Vagina (tissue), 2 donors: ENCODE measurements around the gene MSL2.

Source experiments
- POLR2A ChIP-seq, 2 donors: fragments of 450-650 bp; IDR thresholded peaks; one replicate each; pipeline ENCODE4 v1.6.1; 2017; ENCODE audit warnings: antibody characterized with exemption in 2 of 2, mild to moderate bottlenecking in 2 of 2, moderate library complexity in 2 of 2
- POLR2AphosphoS5 ChIP-seq, 2 donors: sonication (generic); formaldehyde crosslinking; IDR thresholded peaks; one replicate each; pipeline ENCODE4 v1.9.0; 2017; ENCODE audit warnings: antibody characterized with exemption in 2 of 2, mild to moderate bottlenecking in 2 of 2, low read depth in 1 of 2; ENCODE audit not compliant: insufficient read depth in 1 of 2
- TF ChIP-seq, protein P1 (sequence below), 3 experiments: fragments of 450-650 bp in 2 of 3; fragments of 200-600 bp in 1 of 3; sonication (generic) in 1 of 3; IDR thresholded peaks; one replicate each; pipeline ENCODE4 v1.5.1; 2017 to 2019; ENCODE audit warnings: antibody characterized with exemption in 3 of 3, mild to moderate bottlenecking in 2 of 3, moderate library complexity in 2 of 3

GRCh38 chr3:136142592-136142991 is 53.5 kb downstream of the MSL2 start:
- TF ChIP-seq, protein P1, sequence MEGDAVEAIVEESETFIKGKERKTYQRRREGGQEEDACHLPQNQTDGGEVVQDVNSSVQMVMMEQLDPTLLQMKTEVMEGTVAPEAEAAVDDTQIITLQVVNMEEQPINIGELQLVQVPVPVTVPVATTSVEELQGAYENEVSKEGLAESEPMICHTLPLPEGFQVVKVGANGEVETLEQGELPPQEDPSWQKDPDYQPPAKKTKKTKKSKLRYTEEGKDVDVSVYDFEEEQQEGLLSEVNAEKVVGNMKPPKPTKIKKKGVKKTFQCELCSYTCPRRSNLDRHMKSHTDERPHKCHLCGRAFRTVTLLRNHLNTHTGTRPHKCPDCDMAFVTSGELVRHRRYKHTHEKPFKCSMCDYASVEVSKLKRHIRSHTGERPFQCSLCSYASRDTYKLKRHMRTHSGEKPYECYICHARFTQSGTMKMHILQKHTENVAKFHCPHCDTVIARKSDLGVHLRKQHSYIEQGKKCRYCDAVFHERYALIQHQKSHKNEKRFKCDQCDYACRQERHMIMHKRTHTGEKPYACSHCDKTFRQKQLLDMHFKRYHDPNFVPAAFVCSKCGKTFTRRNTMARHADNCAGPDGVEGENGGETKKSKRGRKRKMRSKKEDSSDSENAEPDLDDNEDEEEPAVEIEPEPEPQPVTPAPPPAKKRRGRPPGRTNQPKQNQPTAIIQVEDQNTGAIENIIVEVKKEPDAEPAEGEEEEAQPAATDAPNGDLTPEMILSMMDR (IDR thresholded peaks at IDR 0.05) = no peak
- TF ChIP-seq POLR2AphosphoS5 (IDR thresholded peaks at IDR 0.05; ENCODE audit: insufficient read depth in 1 of 2, low read depth in 1 of 2) (no peak), POLR2A (IDR thresholded peaks at IDR 0.05) (no peak)
